KBM-7 (cell line): ENCODE data around the gene PLAA.
"Not testable (repeated sequence)": the region's sequence is repeated elsewhere in the genome, so short reads cannot be mapped to it uniquely, and the experiment has no call there.

Source experiments
- DNase-seq: peaks from one replicate; pipeline ENCODE4 v3.0.0-alpha.2; 2015
- in situ Hi-C: fragments of 300-500 bp; cut with MboI; formaldehyde crosslinking; loops from 2 replicates; pipeline ENCODE4 v1.14.3; 2020; ENCODE audit warnings: low sequenced_read_pairs, low pct_unique_long_range_greater_than_20kb, mixed read lengths

PLAA gene

GRCh38 chr9:26939955-26940711 is 6.9 kb downstream of the PLAA start:
- in situ Hi-C loops = no loop called here
- no peak for DNase-seq

GRCh38 chr9:26937816-26938371 is 9.1 kb downstream of the PLAA start:
- no peak for DNase-seq

GRCh38 chr9:26935847-26936246 is 11.2 kb downstream of the PLAA start:
- in situ Hi-C loops = no loop called here
- no peak for DNase-seq

More at GRCh38 chr9:26937816-26938371, 9.1 kb downstream of the PLAA start:
- in situ Hi-C loops = no loop called here

GRCh38 chr9:26928902-26929495 is 18.0 kb downstream of the PLAA start:
- DNase-seq = no peak
- in situ Hi-C loops = no loop called here

GRCh38 chr9:26925609-26926008 is 21.4 kb downstream of the PLAA start:
- in situ Hi-C loops = no loop called here
- DNase-seq = no peak

- in situ Hi-C loops = no loop called here
- DNase-seq = no peak
Observed at GRCh38 chr9:26919698-26920097, 27.3 kb downstream of the PLAA start.

- DNase-seq = no peak
- in situ Hi-C loops = no loop called here
Observed at GRCh38 chr9:26913138-26913668, 33.8 kb downstream of the PLAA start.

- in situ Hi-C loops = no loop called here
Observed at GRCh38 chr9:26904671-26905070, 42.4 kb downstream of the PLAA start.

GRCh38 chr9:26904070-26904469 is 43.0 kb downstream of the PLAA start:
- no peak for DNase-seq
- in situ Hi-C loops = no loop called here

More at GRCh38 chr9:26904671-26905070, 42.4 kb downstream of the PLAA start:
- no peak for DNase-seq

GRCh38 chr9:26893030-26893676 is 53.9 kb downstream of the PLAA start:
- DNase-seq = peak; percentile 29
- in situ Hi-C loops = no loop called here

- in situ Hi-C loops = no loop called here
- peak; percentile 93 for DNase-seq
Observed at GRCh38 chr9:26892251-26893029, 54.6 kb downstream of the PLAA start, which contains the start of gene CAAP1. CAAP1 (minus strand) TSS chr9:26892802; CDS start chr9:26892715, 87 bp downstream.

- in situ Hi-C loops = no loop called here
- no peak for DNase-seq
Observed at GRCh38 chr9:26891726-26892125, 55.3 kb downstream of the PLAA start.

- peak; percentile 18 for DNase-seq
- in situ Hi-C loops = no loop called here
Observed at GRCh38 chr9:26888271-26888670, 58.8 kb downstream of the PLAA start.

- in situ Hi-C loops = no loop called here
- no peak for DNase-seq
Observed at GRCh38 chr9:26882154-26882553, 64.9 kb downstream of the PLAA start.

- DNase-seq = no peak
- in situ Hi-C loops = no loop called here
Observed at GRCh38 chr9:26880262-26880661, 66.8 kb downstream of the PLAA start.

GRCh38 chr9:26875155-26875554 is 71.9 kb downstream of the PLAA start:
- in situ Hi-C loops, DNase-seq: not testable (repeated sequence)

- in situ Hi-C loops = no loop called here
- DNase-seq = no peak
Observed at GRCh38 chr9:26870292-26870691, 76.8 kb downstream of the PLAA start.

- in situ Hi-C loops = no loop called here
- no peak for DNase-seq
Observed at GRCh38 chr9:26863074-26863473, 84.0 kb downstream of the PLAA start.
